HEK293T (cell line): ENCODE data around the gene KCNC3.

Experiments used
- ARNT ChIP-seq: fragments of 450-650 bp; IDR thresholded peaks from 2 replicates; pipeline ENCODE4 v1.6.1; 2017; ENCODE audit warnings: mild to moderate bottlenecking
- BHLHE40 ChIP-seq: fragments of 450-650 bp; IDR thresholded peaks from 2 replicates; pipeline ENCODE4 v1.6.1; 2016; ENCODE audit warnings: mild to moderate bottlenecking, moderate library complexity, borderline replicate concordance
- CTBP1 ChIP-seq: fragments of 450-650 bp; IDR thresholded peaks from 2 replicates; pipeline ENCODE4 v1.6.1; 2016; ENCODE audit warnings: borderline replicate concordance
- FOXA1 ChIP-seq: fragments of 450-650 bp; IDR thresholded peaks from 2 replicates; pipeline ENCODE4 v1.6.1; 2016; ENCODE audit warnings: mild to moderate bottlenecking
- FOXK2 ChIP-seq: fragments of 450-650 bp; IDR thresholded peaks from 2 replicates; pipeline ENCODE4 v1.6.1; 2016; ENCODE audit warnings: mild to moderate bottlenecking
- FOXM1 ChIP-seq: fragments of 450-650 bp; IDR thresholded peaks from 2 replicates; pipeline ENCODE4 v1.6.1; 2017; ENCODE audit warnings: mild to moderate bottlenecking, borderline replicate concordance
- HDGF ChIP-seq: fragments of 450-650 bp; IDR thresholded peaks from 2 replicates; pipeline ENCODE4 v1.6.1; 2017; ENCODE audit warnings: antibody characterized with exemption, borderline replicate concordance
- L3MBTL2 ChIP-seq: fragments of 450-650 bp; conservative IDR thresholded peaks from 2 replicates; pipeline ENCODE4 v1.6.1; 2016; ENCODE audit warnings: mild to moderate bottlenecking
- NFRKB ChIP-seq: fragments of 450-650 bp; IDR thresholded peaks from 2 replicates; pipeline ENCODE4 v1.6.1; 2016; ENCODE audit warnings: mild to moderate bottlenecking, moderate library complexity
- PKNOX1 ChIP-seq: fragments of 450-650 bp; IDR thresholded peaks from 2 replicates; pipeline ENCODE4 v1.6.1; 2016
- SP1 ChIP-seq: fragments of 450-650 bp; IDR thresholded peaks from 2 replicates; pipeline ENCODE4 v1.6.1; 2017
- SUZ12 ChIP-seq: fragments of 450-650 bp; IDR thresholded peaks from 2 replicates; pipeline ENCODE4 v1.6.1; 2016; ENCODE audit warnings: mild to moderate bottlenecking
- TARDBP ChIP-seq: fragments of 450-650 bp; IDR thresholded peaks from 2 replicates; pipeline ENCODE4 v1.6.1; 2016
- ZNF384 ChIP-seq: fragments of 450-650 bp; IDR thresholded peaks from 2 replicates; pipeline ENCODE4 v1.6.1; 2016

- no peak for TF ChIP-seq ZNF384
- no peak for TF ChIP-seq TARDBP
- no peak for TF ChIP-seq NFRKB
- TF ChIP-seq SUZ12: no peak
- TF ChIP-seq PKNOX1: no peak
- TF ChIP-seq SP1: no peak
- no peak for TF ChIP-seq FOXM1
- TF ChIP-seq L3MBTL2: no peak
- TF ChIP-seq CTBP1: no peak
- TF ChIP-seq BHLHE40: no peak
- TF ChIP-seq ARNT: no peak
- no peak for TF ChIP-seq FOXK2
- no peak for TF ChIP-seq FOXA1
- no peak for TF ChIP-seq HDGF
Observed at GRCh38 chr19:50358483-50359327, 29.5 kb upstream of the KCNC3 start.
